A549 (cell line): ENCODE data around the gene CATSPERE. TPM values are rescaled to one million over a fixed set of nuclear protein-coding genes. Genes with fewer than 3 reads are reported as not detected.

ENCODE experiments used
- ATAC-seq, 2 experiments: fragments of 200-7000 bp in 1 of 2; fragments of >200 bp in 1 of 2; cut with Nextera tagmentation in 1 of 2; cut with Tn5 transposase in 1 of 2; 3 replicates each; pipeline versions ENCODE4 v1.8.0 to v1.9.1; 2018 to 2020; ENCODE audit warnings: mild to moderate bottlenecking in 1 of 2, moderate library complexity in 1 of 2
- CTCF ChIA-PET: fragments of 300-600 bp; sonication (Branson Sonifier 250); formaldehyde crosslinking; extraction: SDS; loops from one replicate; lab custom pipeline; 2021; ENCODE audit warnings: antibody characterized with exemption, inconsistent platforms; lab: Yijun Ruan, JAX
- POLR2A ChIA-PET: fragments of 350-600 bp; formaldehyde crosslinking; extraction: SDS; loops from one replicate; lab custom pipeline; 2021; ENCODE audit warnings: antibody characterized with exemption, inconsistent platforms; lab: Yijun Ruan, JAX
- DNase-seq, 2 experiments: peaks; one replicate each; pipeline versions ENCODE4 v3.0.0 to v3.0.0-alpha.2; 2011 to 2016; ENCODE audit warnings: low read depth in 1 of 2, low spot score in 1 of 2
- FAIRE-seq: peaks from 2 replicates; lab custom pipeline; 2011; peaks lifted over from hg19 to GRCh38; lab: Jason Lieb, UNC
- H3K27ac ChIP-seq, 2 experiments: fragments of >200 bp; sonication (Bioruptor Twin); formaldehyde crosslinking; 3 replicates each; pipeline ENCODE4 v1.5.1; 2016 to 2017
- H3K4me1 ChIP-seq: fragments of >200 bp; sonication (Bioruptor Twin); formaldehyde crosslinking; 3 replicates; pipeline ENCODE4 v1.6.1; 2016
- H3K4me2 ChIP-seq: fragments of >200 bp; sonication (Bioruptor Twin); formaldehyde crosslinking; 3 replicates; pipeline ENCODE4 v1.6.1; 2016
- H3K4me3 ChIP-seq: fragments of >200 bp; sonication (Bioruptor Twin); formaldehyde crosslinking; 3 replicates; pipeline ENCODE4 v1.5.1; 2016
- H3K9me3 ChIP-seq: fragments of >200 bp; sonication (Bioruptor Twin); formaldehyde crosslinking; 3 replicates; pipeline ENCODE4 v1.6.1; 2016
- BHLHE40 ChIP-seq: IDR thresholded peaks from 2 replicates; pipeline ENCODE4 v1.6.1; 2012; ENCODE audit warnings: low read depth, low read length, inconsistent platforms
- CBX8 ChIP-seq: fragments of 200-600 bp; sonication (generic); IDR thresholded peaks from 2 replicates; pipeline ENCODE4 v1.6.1; 2016
- CHD4 ChIP-seq: fragments of 200-600 bp; sonication (generic); IDR thresholded peaks from 2 replicates; pipeline ENCODE4 v1.6.1; 2016; ENCODE audit warnings: antibody characterized with exemption, mild to moderate bottlenecking, borderline replicate concordance
- EHF ChIP-seq: fragments of 250-450 bp; sonication (Bioruptor Pico); IDR thresholded peaks from 2 replicates; pipeline ENCODE4 v1.5.0; 2020; ENCODE audit warnings: mild to moderate bottlenecking
- FOSB ChIP-seq: fragments of 250-450 bp; sonication (Bioruptor Pico); IDR thresholded peaks from 2 replicates; pipeline ENCODE4 v1.5.0; 2020; ENCODE audit warnings: mild to moderate bottlenecking, moderate library complexity
- FOXS1 ChIP-seq: fragments of 250-450 bp; sonication (Bioruptor Pico); IDR thresholded peaks from 2 replicates; pipeline ENCODE4 v1.5.0; 2020; ENCODE audit warnings: mild to moderate bottlenecking, moderate library complexity
- HDAC2 ChIP-seq: fragments of 200-600 bp; sonication (generic); IDR thresholded peaks from 2 replicates; pipeline ENCODE4 v1.6.1; 2016
- HEYL ChIP-seq: fragments of 250-450 bp; sonication (Bioruptor Pico); IDR thresholded peaks from 2 replicates; pipeline ENCODE4 v1.8.0; 2021; ENCODE audit warnings: mild to moderate bottlenecking, moderate library complexity
- HOXB5 ChIP-seq: fragments of 250-450 bp; sonication (Bioruptor Pico); IDR thresholded peaks from 2 replicates; pipeline ENCODE4 v1.5.0; 2020; ENCODE audit warnings: mild to moderate bottlenecking, moderate library complexity
- KDM1A ChIP-seq: fragments of 200-600 bp; sonication (generic); IDR thresholded peaks from 2 replicates; pipeline ENCODE4 v1.6.1; 2016; ENCODE audit warnings: low read depth, mild to moderate bottlenecking
- NFE2L2 ChIP-seq: fragments of 150-350 bp; conservative IDR thresholded peaks from 2 replicates; pipeline ENCODE4 v1.6.1; 2014; ENCODE audit warnings: low read length
- NPAS2 ChIP-seq: fragments of 250-450 bp; sonication (Bioruptor Pico); IDR thresholded peaks from 2 replicates; pipeline ENCODE4 v1.8.0; 2022; ENCODE audit warnings: mild to moderate bottlenecking, moderate library complexity, borderline replicate concordance
- NR3C1 ChIP-seq: fragments of >200 bp; sonication (Bioruptor Twin); formaldehyde crosslinking; IDR thresholded peaks from 3 replicates; pipeline ENCODE4 v1.6.1; 2017
- POLR2AphosphoS2 ChIP-seq: conservative IDR thresholded peaks from 2 replicates; pipeline ENCODE4 v1.6.1; 2012; ENCODE audit warnings: low read length, improper control_type of control experiment, inconsistent platforms
- RAD21 ChIP-seq, 2 experiments: fragments of >200 bp in 1 of 2; sonication (Bioruptor Twin) in 1 of 2; formaldehyde crosslinking in 1 of 2; IDR thresholded peaks in 1 of 2; conservative IDR thresholded peaks in 1 of 2; 2 replicates in 1 of 2; 3 replicates in 1 of 2; pipeline ENCODE4 v1.6.1; 2012 to 2018; ENCODE audit warnings: inconsistent platforms in 1 of 2
- RARB ChIP-seq: fragments of 250-450 bp; sonication (Bioruptor Pico); IDR thresholded peaks from 2 replicates; pipeline ENCODE4 v1.8.0; 2021; ENCODE audit warnings: mild to moderate bottlenecking, moderate library complexity
- SMC3 ChIP-seq: fragments of >200 bp; sonication (Bioruptor Twin); formaldehyde crosslinking; IDR thresholded peaks from 3 replicates; pipeline ENCODE4 v1.6.1; 2018; ENCODE audit warnings: inconsistent platforms
- SREBF2 ChIP-seq: fragments of 450-650 bp; IDR thresholded peaks from 2 replicates; pipeline ENCODE4 v1.6.1; 2014; ENCODE audit warnings: mild to moderate bottlenecking, moderate library complexity
- TFCP2L1 ChIP-seq: fragments of 250-450 bp; sonication (Bioruptor Pico); IDR thresholded peaks from 2 replicates; pipeline ENCODE4 v1.5.0; 2021; ENCODE audit warnings: mild to moderate bottlenecking
- TP53 ChIP-seq: fragments of 250-450 bp; sonication (Bioruptor Pico); IDR thresholded peaks from 2 replicates; pipeline ENCODE4 v1.5.0; 2021; ENCODE audit warnings: mild to moderate bottlenecking, moderate library complexity
- ZC3H11A ChIP-seq: fragments of 450-650 bp; IDR thresholded peaks from 2 replicates; pipeline ENCODE4 v1.6.1; 2014; ENCODE audit warnings: antibody characterized with exemption, mild to moderate bottlenecking
- ZFP36 ChIP-seq: fragments of 450-650 bp; IDR thresholded peaks from 2 replicates; pipeline ENCODE4 v1.6.1; 2014; ENCODE audit warnings: borderline replicate concordance; ENCODE audit not compliant: partially characterized antibody
- ZSCAN20 ChIP-seq: fragments of 250-450 bp; sonication (Bioruptor Pico); IDR thresholded peaks from 2 replicates; pipeline ENCODE4 v1.8.0; 2022; ENCODE audit warnings: mild to moderate bottlenecking, moderate library complexity
- WGBS: methylation state at CpG from one replicate; pipeline ENCODE4 v1.1.6; 2017; ENCODE audit errors: missing lambda C conversion rate; 5-methylcytosine and 5-hydroxymethylcytosine counted together
- polyA plus RNA-seq, 4 experiments: library from polyadenylated mRNA; depleted of rRNA in 3 of 4; stranded (reverse); fragments of >200 nt; fragmentation: RNase III in 1 of 4; extraction: RNeasy Plus Mini Kit Qiagen cat#74134 plus additional on column Dnase treatment in 1 of 4; gene quantifications; 2 replicates in 3 of 4; 3 replicates in 1 of 4; pipeline ENCODE4 v1.2.3, GENCODE V29; 2011 to 2017
- TF ChIP-seq, protein P1 (sequence below): fragments of 250-450 bp; sonication (Bioruptor Pico); IDR thresholded peaks from 2 replicates; pipeline ENCODE4 v1.5.0; 2020; ENCODE audit warnings: low read depth, mild to moderate bottlenecking, moderate library complexity
- TF ChIP-seq, protein P2 (sequence below): fragments of >200 bp; sonication (Bioruptor Twin); formaldehyde crosslinking; IDR thresholded peaks from 2 replicates; pipeline ENCODE4 v1.6.1; 2016
- TF ChIP-seq, protein P3 (sequence below): IDR thresholded peaks from 2 replicates; pipeline ENCODE4 v1.6.1; 2012
- TF ChIP-seq, protein P4 (sequence below): fragments of 450-650 bp; IDR thresholded peaks from 2 replicates; pipeline ENCODE4 v1.6.1; 2014; ENCODE audit warnings: antibody characterized with exemption
- TF ChIP-seq, protein P5 (sequence below): IDR thresholded peaks from 2 replicates; pipeline ENCODE4 v1.6.1; 2012

CATSPERE gene
- polyA plus RNA-seq, 2 of the 4 experiments (the other 2 are of a cell fraction), result 0.25 to 0.43 TPM

DNA sequence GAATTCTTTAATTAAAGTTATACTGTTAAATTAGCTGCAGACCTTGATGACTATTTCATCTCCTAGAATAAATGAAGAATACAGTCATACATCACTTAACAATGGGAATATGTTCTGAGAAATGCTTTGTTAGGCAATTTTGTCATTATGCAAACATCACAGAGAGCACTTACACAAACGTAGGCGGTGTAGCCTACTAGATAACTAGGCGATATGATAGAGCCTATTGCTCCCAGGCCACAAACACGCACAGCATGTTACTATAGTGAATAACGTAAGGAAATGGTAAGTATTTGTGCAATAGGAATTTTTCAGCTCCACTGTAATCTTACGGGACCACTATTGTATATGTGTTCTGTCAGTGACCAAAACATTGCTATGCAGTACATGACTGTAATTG, 154.2 kb downstream of the CATSPERE start:
- H3K4me1 ChIP-seq, result no peaks in the 10 kb centered on the region
- no peak for ATAC-seq

DNA sequence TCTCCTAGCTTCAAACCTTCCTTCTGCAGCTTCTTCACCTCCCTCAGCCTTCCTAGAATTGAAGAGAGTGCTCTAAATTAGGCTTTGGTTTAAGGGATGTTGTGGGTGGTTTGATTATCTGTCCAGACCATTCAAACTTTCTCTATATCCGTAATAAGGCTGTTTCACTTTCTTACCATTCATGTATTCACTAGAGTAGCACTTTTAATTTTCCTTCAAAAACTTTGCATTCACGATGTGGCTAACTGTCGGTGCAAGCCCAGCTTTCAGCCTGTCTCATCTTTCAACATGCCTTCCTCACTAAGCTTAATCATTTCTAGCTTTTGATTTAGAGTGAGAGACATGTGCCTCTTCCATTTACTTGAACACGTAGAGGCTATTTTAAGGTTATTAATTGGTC, 165.6 kb downstream of the CATSPERE start:
- TF ChIP-seq SMC3 (no peak), NR3C1 (no peak), TFCP2L1 (no peak), CHD4 (no peak), EHF (no peak), SREBF2 (no peak), KDM1A (no peak), NPAS2 (CRISPR knock-in tag) (no peak), HOXB5 (CRISPR knock-in tag) (no peak), HDAC2 (no peak)
- TF ChIP-seq, protein P1, sequence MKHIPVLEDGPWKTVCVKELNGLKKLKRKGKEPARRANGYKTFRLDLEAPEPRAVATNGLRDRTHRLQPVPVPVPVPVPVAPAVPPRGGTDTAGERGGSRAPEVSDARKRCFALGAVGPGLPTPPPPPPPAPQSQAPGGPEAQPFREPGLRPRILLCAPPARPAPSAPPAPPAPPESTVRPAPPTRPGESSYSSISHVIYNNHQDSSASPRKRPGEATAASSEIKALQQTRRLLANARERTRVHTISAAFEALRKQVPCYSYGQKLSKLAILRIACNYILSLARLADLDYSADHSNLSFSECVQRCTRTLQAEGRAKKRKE (CRISPR knock-in tag), result no peak
- DNase-seq (no peak), ATAC-seq (no peak), FAIRE-seq (no peak)
- ChIA-PET POLR2A (interaction anchor here (0.7 kb wide), 1 partner anchor 828 kb away, joined by 3 read pairs; no protein-coding TSS in a partner anchor), CTCF (interaction anchor here (1.3 to 1.5 kb wide), 2 partner anchors 8 to 23 kb away, joined by 3 to 6 read pairs; no protein-coding TSS in a partner anchor)
- Histone ChIP-seq H3K4me1 (no peaks in the 10 kb centered on the region), H3K4me3 (no peak overlapping the region), H3K9me3 (no peaks in the 10 kb centered on the region), H3K4me2 (no peak overlapping the region), H3K27ac (no peak overlapping the region)
- WGBS, result 53% methylated on average over 4 of the region's 4 CpGs

More for the DNA sequence above, 154.2 kb downstream of the CATSPERE start:
- 69% methylated on average over 6 of the region's 6 CpGs for WGBS
- FAIRE-seq (no peak), DNase-seq (no peak)
- no peak overlapping the region for H3K4me3 ChIP-seq
- H3K9me3 ChIP-seq, result no peaks in the 10 kb centered on the region
- TF ChIP-seq ZFP36, result no peak
- TF ChIP-seq POLR2AphosphoS2, result no peak
- TF ChIP-seq FOSB (CRISPR knock-in tag), result no peak
- TF ChIP-seq, protein P2, sequence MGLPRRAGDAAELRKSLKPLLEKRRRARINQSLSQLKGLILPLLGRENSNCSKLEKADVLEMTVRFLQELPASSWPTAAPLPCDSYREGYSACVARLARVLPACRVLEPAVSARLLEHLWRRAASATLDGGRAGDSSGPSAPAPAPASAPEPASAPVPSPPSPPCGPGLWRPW, result no peak
- TF ChIP-seq ZC3H11A, result no peak
- no peak for TF ChIP-seq RAD21 (conservative IDR thresholded peaks at IDR 0.05 in 1 of 2, IDR thresholded peaks at IDR 0.05 in 1 of 2)
- TF ChIP-seq RARB (CRISPR knock-in tag), result no peak
- TF ChIP-seq HEYL (CRISPR knock-in tag), result no peak
- TF ChIP-seq, protein P3, sequence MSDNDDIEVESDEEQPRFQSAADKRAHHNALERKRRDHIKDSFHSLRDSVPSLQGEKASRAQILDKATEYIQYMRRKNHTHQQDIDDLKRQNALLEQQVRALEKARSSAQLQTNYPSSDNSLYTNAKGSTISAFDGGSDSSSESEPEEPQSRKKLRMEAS, result no peak
- TF ChIP-seq FOXS1 (CRISPR knock-in tag), result no peak
- TF ChIP-seq KDM1A, result no peak
- no peak for TF ChIP-seq CBX8
- no peak for TF ChIP-seq NFE2L2
- TF ChIP-seq ZSCAN20 (CRISPR knock-in tag), result no peak
- no peak for TF ChIP-seq TP53 (CRISPR knock-in tag)
- TF ChIP-seq BHLHE40, result no peak
- TF ChIP-seq, protein P4, sequence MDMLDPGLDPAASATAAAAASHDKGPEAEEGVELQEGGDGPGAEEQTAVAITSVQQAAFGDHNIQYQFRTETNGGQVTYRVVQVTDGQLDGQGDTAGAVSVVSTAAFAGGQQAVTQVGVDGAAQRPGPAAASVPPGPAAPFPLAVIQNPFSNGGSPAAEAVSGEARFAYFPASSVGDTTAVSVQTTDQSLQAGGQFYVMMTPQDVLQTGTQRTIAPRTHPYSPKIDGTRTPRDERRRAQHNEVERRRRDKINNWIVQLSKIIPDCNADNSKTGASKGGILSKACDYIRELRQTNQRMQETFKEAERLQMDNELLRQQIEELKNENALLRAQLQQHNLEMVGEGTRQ, result no peak
- no peak for TF ChIP-seq SREBF2
- TF ChIP-seq, protein P5, sequence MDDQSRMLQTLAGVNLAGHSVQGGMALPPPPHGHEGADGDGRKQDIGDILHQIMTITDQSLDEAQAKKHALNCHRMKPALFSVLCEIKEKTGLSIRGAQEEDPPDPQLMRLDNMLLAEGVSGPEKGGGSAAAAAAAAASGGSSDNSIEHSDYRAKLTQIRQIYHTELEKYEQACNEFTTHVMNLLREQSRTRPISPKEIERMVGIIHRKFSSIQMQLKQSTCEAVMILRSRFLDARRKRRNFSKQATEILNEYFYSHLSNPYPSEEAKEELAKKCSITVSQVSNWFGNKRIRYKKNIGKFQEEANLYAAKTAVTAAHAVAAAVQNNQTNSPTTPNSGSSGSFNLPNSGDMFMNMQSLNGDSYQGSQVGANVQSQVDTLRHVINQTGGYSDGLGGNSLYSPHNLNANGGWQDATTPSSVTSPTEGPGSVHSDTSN, result no peak
- ChIA-PET CTCF (interaction anchor here (0.7 to 2.4 kb wide), 4 partner anchors 11 to 335 kb away, joined by 3 to 8 read pairs (median 5); no protein-coding TSS in a partner anchor), POLR2A (no interaction called here)
- H3K27ac ChIP-seq, result no peak overlapping the region
- no peak overlapping the region for H3K4me2 ChIP-seq
